Measurements from ENCODE around the gene HNRNPR.
"Not testable (repeated sequence)": the region's sequence is repeated elsewhere in the genome, so short reads cannot be mapped to it uniquely, and the experiment has no call there.

The HNRNPR gene

GRCh38 chr1:23343221-23344110 lies 618 bp downstream of the HNRNPR start:
- peak; percentile 89 for DNase-seq
- in situ Hi-C loops (cut with HindIII; ENCODE audit: low pct_ligation_motif_present, low pct_unique_long_range_greater_than_20kb, low sequenced_read_pairs), result no loop called here

DNA sequence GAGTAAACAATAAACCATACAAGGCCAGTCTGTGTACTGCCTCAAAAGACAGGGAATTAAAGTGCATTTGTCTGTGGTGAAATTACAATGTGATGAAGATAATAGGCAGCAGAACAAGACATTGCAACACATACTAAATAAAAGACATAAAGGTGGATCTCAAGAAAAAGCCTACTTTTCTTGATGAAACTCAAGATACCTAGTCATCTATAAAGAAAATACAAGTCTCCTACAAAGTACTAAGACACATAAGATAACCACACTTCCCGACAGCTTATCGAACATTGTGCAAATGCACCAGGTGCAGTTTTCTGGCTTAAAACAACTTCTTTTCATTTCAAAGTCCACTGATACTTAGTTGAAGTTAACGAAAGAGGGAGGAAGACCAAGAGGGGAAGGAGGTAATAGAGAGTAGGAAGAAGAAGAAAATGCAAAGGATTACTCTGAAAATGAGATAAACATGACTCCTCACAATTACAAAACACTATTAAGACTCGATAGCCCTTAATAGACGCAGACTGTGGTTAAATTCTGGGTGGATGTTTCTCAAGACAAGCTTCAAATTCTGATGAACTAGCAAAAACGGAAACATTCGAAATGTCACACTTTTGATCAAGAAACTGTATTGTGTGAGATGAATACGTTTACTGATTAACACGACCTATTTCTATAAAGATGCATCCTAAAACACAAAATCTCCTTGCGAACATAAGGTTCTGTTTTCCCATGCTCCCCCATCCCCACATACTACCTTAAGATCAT lies 2.0 kb downstream of the HNRNPR start:
- in situ Hi-C loops (cut with HindIII; ENCODE audit: low pct_ligation_motif_present, low pct_unique_long_range_greater_than_20kb, low sequenced_read_pairs), result no loop called here
- no peak for DNase-seq

DNA sequence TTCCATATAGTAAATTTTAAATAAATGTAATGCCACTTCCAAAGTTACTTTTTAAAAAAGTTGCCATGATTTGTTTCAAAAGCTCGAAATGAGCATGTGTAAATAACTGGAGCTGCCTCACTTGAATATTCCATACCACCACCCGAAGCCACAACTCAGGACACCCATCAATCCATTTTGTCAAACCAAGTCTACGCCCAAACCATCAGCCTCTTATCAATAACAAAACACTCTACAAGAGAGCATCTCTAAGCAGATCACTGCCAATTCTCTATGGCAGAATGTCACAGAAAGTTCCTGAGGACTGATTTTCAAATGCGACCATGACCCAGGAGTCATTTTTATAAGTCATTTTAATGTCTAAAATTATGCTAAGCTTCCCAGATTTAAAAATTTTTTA lies 4.5 kb downstream of the HNRNPR start:
- in situ Hi-C loops (cut with HindIII; ENCODE audit: low pct_ligation_motif_present, low pct_unique_long_range_greater_than_20kb, low sequenced_read_pairs), result no loop called here
- no peak for DNase-seq

- in situ Hi-C loops (cut with HindIII; ENCODE audit: low pct_ligation_motif_present, low pct_unique_long_range_greater_than_20kb, low sequenced_read_pairs), result no loop called here
- DNase-seq, result no peak
These were observed 6.2 kb downstream of the HNRNPR start for GRCh38 chr1:23337869-23338268.

DNA sequence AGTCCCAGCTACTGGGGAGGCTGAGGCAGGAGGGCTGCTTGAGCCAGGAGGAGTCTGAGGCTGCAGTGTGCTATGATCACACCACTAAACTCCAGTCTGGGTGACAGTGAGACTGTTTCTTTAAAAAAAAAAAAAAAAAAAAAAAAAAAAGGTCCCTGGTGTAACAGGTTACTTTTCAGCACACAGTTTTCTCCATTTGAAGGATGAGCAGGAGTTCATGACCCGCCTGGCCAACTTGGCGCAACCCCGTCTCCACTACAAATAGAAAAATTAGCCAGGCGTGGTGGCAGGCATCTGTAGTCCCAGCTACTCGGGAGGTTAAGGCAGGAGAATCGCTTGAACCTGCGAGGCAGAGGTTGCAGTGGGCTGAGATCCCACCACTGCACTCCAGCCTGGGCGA lies 12.4 kb downstream of the HNRNPR start:
- DNase-seq, result no peak
- in situ Hi-C loops (cut with HindIII; ENCODE audit: low pct_ligation_motif_present, low pct_unique_long_range_greater_than_20kb, low sequenced_read_pairs), result no loop called here

GRCh38 chr1:23330846-23331245 lies 13.2 kb downstream of the HNRNPR start:
- DNase-seq, result no peak
- in situ Hi-C loops (cut with HindIII; ENCODE audit: low pct_ligation_motif_present, low pct_unique_long_range_greater_than_20kb, low sequenced_read_pairs), result no loop called here

- DNase-seq, result no peak
- in situ Hi-C loops (cut with HindIII; ENCODE audit: low pct_ligation_motif_present, low pct_unique_long_range_greater_than_20kb, low sequenced_read_pairs), result no loop called here
These were observed 18.7 kb downstream of the HNRNPR start for GRCh38 chr1:23325393-23325792.

GRCh38 chr1:23322770-23323169 lies 21.3 kb downstream of the HNRNPR start:
- DNase-seq, result no peak

GRCh38 chr1:23310280-23310679 lies 33.8 kb downstream of the HNRNPR start:
- DNase-seq; in situ Hi-C loops (cut with HindIII; ENCODE audit: low pct_ligation_motif_present, low pct_unique_long_range_greater_than_20kb, low sequenced_read_pairs): not testable (repeated sequence)

More at GRCh38 chr1:23322770-23323169, 21.3 kb downstream of the HNRNPR start:
- in situ Hi-C loops (cut with HindIII; ENCODE audit: low pct_ligation_motif_present, low pct_unique_long_range_greater_than_20kb, low sequenced_read_pairs), result no loop called here

DNA sequence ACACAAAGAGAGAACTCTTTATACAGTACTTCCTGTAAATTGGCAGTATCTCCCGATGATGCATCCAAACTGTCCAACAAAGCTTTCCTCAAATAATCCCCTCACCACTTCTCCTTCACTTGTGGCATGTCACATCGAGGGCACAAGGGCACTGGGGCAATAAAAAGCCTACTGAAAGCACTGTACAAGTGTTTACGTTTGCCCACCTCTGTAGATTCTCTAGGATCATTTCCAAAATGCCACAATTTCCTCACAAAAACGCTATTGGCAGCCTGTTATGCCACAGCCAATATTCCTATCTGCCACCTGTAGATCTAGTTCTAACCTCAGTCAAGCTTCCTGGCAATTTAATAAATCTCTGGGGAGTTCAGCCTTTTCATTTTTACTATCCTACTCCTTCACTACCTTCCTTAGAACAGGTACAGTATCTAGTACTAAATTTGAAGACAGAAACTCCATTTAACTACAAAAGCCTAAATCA lies 39.9 kb downstream of the HNRNPR start:
- DNase-seq, result no peak
- in situ Hi-C loops (cut with HindIII; ENCODE audit: low pct_ligation_motif_present, low pct_unique_long_range_greater_than_20kb, low sequenced_read_pairs), result no loop called here

DNA sequence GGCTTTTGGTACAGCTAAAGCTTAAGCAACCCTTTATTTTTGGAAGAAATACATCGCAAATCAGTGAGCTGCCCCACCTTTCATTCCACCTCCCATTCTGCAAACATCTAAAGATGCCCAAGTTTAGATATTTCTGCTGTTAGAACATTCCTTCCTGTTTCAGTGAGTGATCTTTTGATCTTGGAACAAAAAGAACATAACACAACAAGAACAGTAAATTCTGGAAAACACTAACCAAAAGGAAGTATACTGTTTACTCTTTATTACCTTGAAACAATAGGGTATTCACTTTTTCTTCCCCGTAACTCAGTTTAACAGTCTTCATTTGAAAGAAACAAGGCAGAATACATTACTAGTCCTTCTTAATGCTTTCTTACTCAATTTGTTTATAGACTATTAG lies 40.6 kb downstream of the HNRNPR start:
- in situ Hi-C loops (cut with HindIII; ENCODE audit: low pct_ligation_motif_present, low pct_unique_long_range_greater_than_20kb, low sequenced_read_pairs), result no loop called here
- DNase-seq, result no peak

GRCh38 chr1:23296931-23297330 lies 47.2 kb downstream of the HNRNPR start:
- no peak for DNase-seq
- in situ Hi-C loops (cut with HindIII; ENCODE audit: low pct_ligation_motif_present, low pct_unique_long_range_greater_than_20kb, low sequenced_read_pairs), result no loop called here

- DNase-seq, result no peak
- in situ Hi-C loops (cut with HindIII; ENCODE audit: low pct_ligation_motif_present, low pct_unique_long_range_greater_than_20kb, low sequenced_read_pairs), result no loop called here
These were observed 52.4 kb downstream of the HNRNPR start for GRCh38 chr1:23291706-23292105.

- DNase-seq, result no peak
- in situ Hi-C loops (cut with HindIII; ENCODE audit: low pct_ligation_motif_present, low pct_unique_long_range_greater_than_20kb, low sequenced_read_pairs), result no loop called here
These were observed 53.1 kb downstream of the HNRNPR start for GRCh38 chr1:23290836-23291565.

DNA sequence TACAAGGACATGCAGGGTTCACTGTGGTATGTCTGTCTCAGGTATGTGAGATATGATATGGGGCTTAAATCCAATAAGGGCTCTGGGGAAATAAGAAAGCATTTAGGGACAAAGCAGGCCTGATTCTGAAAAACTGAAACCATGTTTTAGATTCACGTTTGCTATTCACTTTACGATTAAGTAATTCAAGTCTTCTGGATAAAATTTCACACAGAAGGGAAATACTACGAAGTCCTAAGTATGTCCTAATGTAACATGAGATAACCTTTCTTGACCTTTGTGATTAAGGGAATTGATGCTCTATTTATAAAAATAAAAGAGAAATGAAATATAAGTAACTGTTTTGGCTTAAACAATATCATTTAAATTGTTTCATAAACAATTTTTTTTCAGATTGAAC lies 55.4 kb downstream of the HNRNPR start:
- no peak for DNase-seq
- in situ Hi-C loops (cut with HindIII; ENCODE audit: low pct_ligation_motif_present, low pct_unique_long_range_greater_than_20kb, low sequenced_read_pairs), result no loop called here

- in situ Hi-C loops (cut with HindIII; ENCODE audit: low pct_ligation_motif_present, low pct_unique_long_range_greater_than_20kb, low sequenced_read_pairs), result no loop called here
- no peak for DNase-seq
These were observed 55.9 kb downstream of the HNRNPR start for GRCh38 chr1:23288201-23288600.

- no peak for DNase-seq
- in situ Hi-C loops (cut with HindIII; ENCODE audit: low pct_ligation_motif_present, low pct_unique_long_range_greater_than_20kb, low sequenced_read_pairs), result no loop called here
These were observed 57.7 kb downstream of the HNRNPR start for GRCh38 chr1:23286401-23286800.

DNA sequence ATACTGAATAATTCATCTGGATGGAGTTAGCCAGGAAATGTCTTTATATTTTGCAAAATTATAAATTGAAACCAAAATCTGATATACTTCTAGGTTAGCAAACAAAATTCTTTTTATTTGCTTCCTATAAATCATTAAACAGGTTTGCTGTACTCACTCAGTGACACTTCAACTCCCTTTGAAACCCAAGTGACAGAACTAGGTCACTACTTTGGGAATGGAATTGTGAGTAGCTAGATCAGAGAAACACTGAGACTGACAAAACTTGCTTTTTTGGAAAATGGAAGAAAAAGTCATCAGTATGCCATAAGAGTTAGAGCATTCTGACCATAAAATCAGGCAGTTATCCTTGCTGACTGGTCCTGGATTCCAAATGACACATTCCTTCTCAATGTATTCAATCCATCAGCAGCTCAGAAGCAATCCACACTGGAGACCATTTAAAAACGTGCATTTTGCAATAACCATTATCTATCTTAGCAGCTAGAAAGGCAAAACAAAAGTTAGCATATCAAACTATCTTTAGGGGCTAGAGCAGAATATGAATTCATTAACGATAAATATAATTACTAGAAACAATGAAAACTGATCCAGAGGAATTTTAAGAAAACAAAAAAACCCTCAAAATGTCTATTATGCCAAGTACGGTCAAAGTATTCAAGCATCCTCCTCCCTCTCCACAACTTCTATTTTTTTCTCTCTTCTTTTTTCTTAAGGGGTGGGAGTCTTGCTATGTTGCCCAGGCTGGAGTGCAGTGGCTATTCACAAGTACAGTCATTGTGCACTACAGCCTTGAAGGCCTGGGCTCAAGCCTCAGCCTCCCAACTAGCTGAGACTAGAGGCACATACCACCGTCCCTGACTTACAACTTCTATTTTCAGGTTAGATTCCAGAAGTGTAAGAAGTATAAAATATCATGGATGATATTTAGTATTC lies 60.1 kb downstream of the HNRNPR start:
- DNase-seq, result peak; percentile 5
- in situ Hi-C loops (cut with HindIII; ENCODE audit: low pct_ligation_motif_present, low pct_unique_long_range_greater_than_20kb, low sequenced_read_pairs), result no loop called here
